ENCODE measurements around the gene FTCD.

- TF ChIP-seq CTCF (IDR thresholded peaks at IDR 0.05): no peak
- no peak for TF ChIP-seq POLR2A (IDR thresholded peaks at IDR 0.05)
Observed at GRCh38 chr21:46160907-46161632, 5.7 kb upstream of the FTCD start.

Measured in adrenal gland (tissue), 5 donors.